IPS-18a (cell line): ENCODE measurements around the gene TUBB4B.

Experiments
- H3K27ac ChIP-seq: one replicate; pipeline ENCODE4 v1.5.1; 2013; ENCODE audit warnings: low read length
- H3K27me3 ChIP-seq: one replicate; pipeline ENCODE4 v1.6.1; 2013; ENCODE audit warnings: mild to moderate bottlenecking, low read length; ENCODE audit not compliant: control insufficient read depth, insufficient read depth
- H3K36me3 ChIP-seq: one replicate; pipeline ENCODE4 v1.6.1; 2013; ENCODE audit warnings: low read depth, low read length; ENCODE audit not compliant: control insufficient read depth
- H3K4me1 ChIP-seq: one replicate; pipeline ENCODE4 v1.6.1; 2013; ENCODE audit warnings: low read depth, low read length; ENCODE audit not compliant: control insufficient read depth
- H3K4me3 ChIP-seq: one replicate; pipeline ENCODE4 v1.5.1; 2013; ENCODE audit warnings: low read length
- H3K9ac ChIP-seq: one replicate; pipeline ENCODE4 v1.6.1; 2013; ENCODE audit warnings: mild to moderate bottlenecking, low read length, moderate library complexity
- H3K9me3 ChIP-seq: one replicate; pipeline ENCODE4 v1.6.1; 2013; ENCODE audit warnings: low read depth, low read length; ENCODE audit not compliant: control insufficient read depth

Gene TUBB4B

DNA sequence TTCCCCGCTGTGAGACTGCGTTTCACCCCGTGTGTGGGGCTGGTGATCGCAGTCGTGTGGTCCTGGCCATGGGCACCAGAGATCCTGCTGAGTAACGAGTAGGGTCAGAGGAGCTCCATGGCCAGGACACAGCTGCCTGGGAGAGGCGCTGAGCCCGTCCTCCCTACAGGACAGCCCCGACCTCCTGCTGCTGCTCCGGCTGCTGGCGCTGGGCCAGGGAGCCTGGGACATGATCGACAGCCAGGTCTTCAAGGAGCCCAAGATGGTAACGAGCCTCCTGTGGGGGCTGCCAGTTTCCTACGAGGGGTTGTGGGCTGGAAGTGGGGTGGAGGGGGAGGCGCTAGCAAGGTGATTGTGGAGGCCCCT is 25.1 kb downstream of the TUBB4B start:
- Histone ChIP-seq H3K36me3 (peaks cover 32% of the 10 kb centered on the region), H3K9me3 (no peaks in the 10 kb centered on the region), H3K9ac (no peak overlapping the region), H3K27ac (no peak overlapping the region), H3K4me1 (no peaks in the 10 kb centered on the region), H3K4me3 (no peak overlapping the region), H3K27me3 (no peaks in the 10 kb centered on the region)

DNA sequence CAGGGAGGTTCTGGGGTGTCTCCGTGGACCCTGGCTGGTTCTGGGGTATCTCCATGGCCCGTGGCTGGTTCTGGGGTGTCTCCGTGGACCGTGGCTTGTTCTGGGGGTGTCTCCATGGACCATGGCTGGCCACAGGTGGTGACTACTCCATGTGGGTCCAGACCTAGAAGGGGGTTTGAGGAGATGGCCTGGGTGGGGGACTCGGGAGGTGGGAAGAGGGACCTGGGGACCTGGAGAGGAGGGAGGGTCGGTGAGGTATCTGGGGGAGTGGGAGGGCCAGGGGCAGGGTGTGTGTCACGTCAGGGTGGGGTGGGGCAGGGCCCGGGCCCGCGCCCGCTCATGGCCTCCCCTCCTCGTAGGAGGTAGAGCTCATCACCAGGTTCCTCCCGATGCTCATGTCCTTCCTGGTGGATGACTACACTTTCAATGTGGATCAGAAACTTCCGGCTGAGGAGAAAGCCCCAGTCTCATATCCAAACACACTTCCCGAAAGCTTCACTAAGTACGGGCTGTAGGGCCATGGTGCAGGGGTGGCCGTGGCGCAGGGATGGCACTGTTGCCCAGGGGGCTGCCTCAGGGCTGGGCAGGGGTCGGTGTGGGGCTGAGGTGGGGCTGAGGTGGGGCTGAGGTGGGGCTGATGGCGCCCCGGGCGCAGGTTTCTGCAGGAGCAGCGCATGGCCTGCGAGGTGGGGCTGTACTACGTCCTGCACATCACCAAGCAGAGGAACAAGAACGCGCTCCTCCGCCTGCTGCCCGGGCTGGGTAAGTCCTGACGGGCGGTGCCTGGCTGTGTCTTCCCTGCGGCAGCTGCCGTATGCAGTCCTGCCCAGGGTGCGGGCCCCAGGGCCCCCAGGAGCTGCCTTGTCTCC is 25.7 kb downstream of the TUBB4B start:
- H3K4me3 ChIP-seq = no peak overlapping the region
- H3K9me3 ChIP-seq = no peaks in the 10 kb centered on the region
- H3K27me3 ChIP-seq = no peaks in the 10 kb centered on the region
- H3K27ac ChIP-seq = no peak overlapping the region
- H3K9ac ChIP-seq = no peak overlapping the region
- peaks cover 32% of the 10 kb centered on the region for H3K36me3 ChIP-seq
- no peaks in the 10 kb centered on the region for H3K4me1 ChIP-seq

GRCh38 chr9:137267933-137268355 is 26.9 kb downstream of the TUBB4B start:
- Histone ChIP-seq H3K36me3 (peaks cover 32% of the 10 kb centered on the region), H3K27ac (no peak overlapping the region), H3K4me1 (no peaks in the 10 kb centered on the region), H3K27me3 (no peaks in the 10 kb centered on the region), H3K9ac (no peak overlapping the region), H3K4me3 (no peak overlapping the region), H3K9me3 (no peaks in the 10 kb centered on the region)

DNA sequence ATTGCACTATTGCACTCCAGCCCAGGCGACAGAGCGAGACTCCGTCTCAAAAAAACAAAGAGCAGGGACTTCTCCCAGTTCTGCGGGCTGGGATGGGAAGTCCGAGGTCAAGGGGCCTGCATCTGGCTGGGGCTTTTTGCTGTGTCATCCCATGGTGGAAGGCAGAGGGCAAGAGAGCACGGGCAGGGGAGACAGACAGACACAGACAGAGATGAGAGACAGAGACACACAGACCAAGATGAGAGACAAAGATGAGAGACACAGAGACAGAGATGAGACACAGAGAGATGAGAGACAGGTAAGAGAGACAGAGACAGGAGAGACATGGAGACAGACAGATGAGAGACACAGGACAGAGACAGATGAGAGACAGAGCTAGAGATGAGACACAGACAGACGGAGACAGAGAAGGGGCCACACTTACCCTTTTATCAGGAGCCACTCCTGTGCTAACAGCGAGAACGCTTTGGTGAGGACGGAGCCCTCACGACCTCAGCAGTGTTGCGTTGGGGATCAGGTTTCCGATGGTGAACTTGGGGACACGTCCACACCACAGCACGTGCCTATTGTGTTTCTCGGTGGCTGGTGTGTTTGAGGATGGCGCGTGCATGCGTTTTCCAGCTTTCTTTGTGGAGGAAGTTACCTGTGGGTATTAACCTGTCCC is 27.6 kb downstream of the TUBB4B start:
- H3K9me3 ChIP-seq = no peaks in the 10 kb centered on the region
- H3K9ac ChIP-seq = no peak overlapping the region
- H3K4me3 ChIP-seq = no peak overlapping the region
- H3K27me3 ChIP-seq = no peaks in the 10 kb centered on the region
- H3K36me3 ChIP-seq = peaks cover 31% of the 10 kb centered on the region
- H3K4me1 ChIP-seq = no peaks in the 10 kb centered on the region
- no peak overlapping the region for H3K27ac ChIP-seq

GRCh38 chr9:137269231-137269772 is 28.2 kb downstream of the TUBB4B start:
- Histone ChIP-seq H3K36me3 (peaks cover 26% of the 10 kb centered on the region), H3K9me3 (no peaks in the 10 kb centered on the region), H3K4me3 (no peak overlapping the region), H3K9ac (no peak overlapping the region), H3K27me3 (no peaks in the 10 kb centered on the region), H3K4me1 (no peaks in the 10 kb centered on the region), H3K27ac (no peak overlapping the region)

DNA sequence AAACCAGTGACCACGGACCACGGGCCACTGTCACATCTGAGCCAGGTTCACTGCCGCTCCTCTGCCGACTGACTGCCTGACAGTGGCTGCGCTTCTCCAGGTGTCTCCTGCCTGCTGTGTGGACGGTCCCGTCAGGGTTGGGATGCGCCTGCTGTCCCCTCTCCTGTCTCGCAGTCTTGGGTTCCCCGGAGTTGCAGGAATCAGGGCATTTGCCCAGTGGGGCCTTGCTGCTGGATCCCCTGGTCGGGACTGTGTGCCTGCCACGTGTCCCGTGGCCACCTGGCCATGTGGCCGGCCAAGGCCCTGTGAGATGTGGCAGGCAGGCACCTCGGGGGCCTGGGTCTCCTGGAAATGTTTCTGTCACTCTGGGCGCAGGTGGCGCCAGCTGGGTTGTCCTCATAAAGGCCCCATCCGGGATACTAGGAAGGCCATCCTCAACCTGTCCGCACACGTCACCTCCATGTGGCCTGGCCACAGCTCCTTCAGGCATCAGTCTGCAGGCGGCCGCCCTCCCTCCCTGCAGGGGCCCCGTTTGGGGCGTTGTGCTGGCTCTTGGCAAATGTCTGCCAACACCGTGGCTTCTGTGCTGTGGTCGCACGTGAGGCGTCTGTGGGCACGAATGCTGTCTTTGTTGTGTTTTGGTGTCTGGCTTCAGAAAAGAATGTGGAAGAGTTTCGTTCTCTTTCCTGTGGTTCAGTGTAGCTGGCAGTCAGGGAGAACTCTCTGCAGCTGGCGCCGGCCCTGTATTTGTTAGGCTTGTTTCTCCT is 30.0 kb downstream of the TUBB4B start:
- H3K27ac ChIP-seq = no peak overlapping the region
- no peaks in the 10 kb centered on the region for H3K27me3 ChIP-seq
- H3K9ac ChIP-seq = no peak overlapping the region
- peaks cover 18% of the 10 kb centered on the region for H3K36me3 ChIP-seq
- H3K9me3 ChIP-seq = no peaks in the 10 kb centered on the region
- no peaks in the 10 kb centered on the region for H3K4me1 ChIP-seq
- H3K4me3 ChIP-seq = no peak overlapping the region

DNA sequence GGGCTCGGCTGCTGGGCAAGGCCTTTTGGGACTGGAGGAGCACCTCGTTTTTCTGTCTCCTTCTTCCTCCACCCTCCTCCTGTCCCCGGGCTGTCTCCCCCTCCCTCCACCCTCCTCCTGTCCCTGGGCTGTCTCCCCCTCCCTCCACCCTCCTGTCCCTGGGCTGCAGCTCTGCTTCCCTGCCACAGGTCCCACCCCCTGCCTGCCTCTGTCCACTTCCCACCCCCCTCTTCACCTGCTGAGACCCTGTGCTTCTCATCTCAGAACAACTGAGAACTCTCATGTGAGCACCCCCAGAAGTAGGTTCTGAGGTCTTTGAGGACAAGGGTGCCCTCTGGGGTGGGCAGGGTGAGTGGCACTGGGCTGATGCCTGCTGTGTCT is 30.6 kb downstream of the TUBB4B start:
- no peaks in the 10 kb centered on the region for H3K27me3 ChIP-seq
- H3K4me3 ChIP-seq = no peak overlapping the region
- H3K27ac ChIP-seq = no peak overlapping the region
- H3K9me3 ChIP-seq = no peaks in the 10 kb centered on the region
- H3K36me3 ChIP-seq = peaks cover 15% of the 10 kb centered on the region
- no peak overlapping the region for H3K9ac ChIP-seq
- peaks cover 4% of the 10 kb centered on the region for H3K4me1 ChIP-seq

GRCh38 chr9:137272241-137273094 is 31.4 kb downstream of the TUBB4B start:
- Histone ChIP-seq H3K27me3 (no peaks in the 10 kb centered on the region), H3K9me3 (no peaks in the 10 kb centered on the region), H3K9ac (no peak overlapping the region), H3K27ac (no peak overlapping the region), H3K4me3 (no peak overlapping the region), H3K4me1 (peaks cover 8% of the 10 kb centered on the region), H3K36me3 (peaks cover 13% of the 10 kb centered on the region)

- Histone ChIP-seq H3K27ac (no peak overlapping the region), H3K4me3 (no peak overlapping the region), H3K9me3 (no peaks in the 10 kb centered on the region), H3K27me3 (peaks cover 4% of the 10 kb centered on the region), H3K4me1 (peaks cover 12% of the 10 kb centered on the region), H3K9ac (no peak overlapping the region), H3K36me3 (peaks cover 13% of the 10 kb centered on the region)
Measured at GRCh38 chr9:137273095-137273490, 32.0 kb downstream of the TUBB4B start.

GRCh38 chr9:137273611-137274320 is 32.7 kb downstream of the TUBB4B start:
- Histone ChIP-seq H3K9ac (no peak overlapping the region), H3K4me3 (no peak overlapping the region), H3K4me1 (peaks cover 12% of the 10 kb centered on the region), H3K27ac (no peak overlapping the region), H3K27me3 (peaks cover 11% of the 10 kb centered on the region), H3K9me3 (no peaks in the 10 kb centered on the region), H3K36me3 (peaks cover 9% of the 10 kb centered on the region)
